Suppressor macrophage treated with lipopolysaccharide for 1 hour (primary cell): ENCODE measurements around the gene SLC38A11.

ENCODE experiments used
- DNase-seq, 3 donors: peaks; one replicate each; pipeline ENCODE4 v3.0.0-alpha.2; 2020 to 2022

Gene SLC38A11

GRCh38 chr2:164969909-164970690 is 14.8 kb upstream of the SLC38A11 start:
- DNase-seq: no peak

GRCh38 chr2:164967781-164968228 is 12.5 kb upstream of the SLC38A11 start:
- no peak for DNase-seq

GRCh38 chr2:164967361-164967760 is 12.0 kb upstream of the SLC38A11 start:
- no peak for DNase-seq

GRCh38 chr2:164964700-164965099 is 9.4 kb upstream of the SLC38A11 start:
- peak; percentile 36 to 44 (median 42) for DNase-seq

- DNase-seq: no peak
Observed at GRCh38 chr2:164960159-164960558, 4.8 kb upstream of the SLC38A11 start.

- DNase-seq: no peak
Observed at GRCh38 chr2:164954186-164954585, 1.1 kb downstream of the SLC38A11 start.

- no peak for DNase-seq
Observed at GRCh38 chr2:164953279-164953678, 2.0 kb downstream of the SLC38A11 start.

GRCh38 chr2:164952057-164952702 is 3.1 kb downstream of the SLC38A11 start:
- DNase-seq: no peak

- DNase-seq: no peak
Observed at GRCh38 chr2:164948540-164948939, 6.8 kb downstream of the SLC38A11 start.

GRCh38 chr2:164947281-164947680 is 8.0 kb downstream of the SLC38A11 start:
- no peak for DNase-seq

- DNase-seq: no peak
Observed at GRCh38 chr2:164943289-164943688, 12.0 kb downstream of the SLC38A11 start.

- no peak for DNase-seq
Observed at GRCh38 chr2:164937864-164938401, 17.4 kb downstream of the SLC38A11 start.

GRCh38 chr2:164935118-164936101 is 19.9 kb downstream of the SLC38A11 start:
- no peak for DNase-seq

GRCh38 chr2:164934401-164935117 is 20.8 kb downstream of the SLC38A11 start:
- peak in 2 of 3 donors; percentile 39 to 41 for DNase-seq

- no peak for DNase-seq
Observed at GRCh38 chr2:164933671-164934189, 21.6 kb downstream of the SLC38A11 start.

GRCh38 chr2:164932377-164932776 is 22.9 kb downstream of the SLC38A11 start:
- DNase-seq: no peak

GRCh38 chr2:164928101-164928673 is 27.1 kb downstream of the SLC38A11 start:
- DNase-seq: no peak

- no peak for DNase-seq
Observed at GRCh38 chr2:164922134-164922533, 33.2 kb downstream of the SLC38A11 start.

GRCh38 chr2:164920430-164920829 is 34.9 kb downstream of the SLC38A11 start:
- peak; percentile 64 to 88 (median 87) for DNase-seq

- peak; percentile 17 to 33 (median 25) for DNase-seq
Observed at GRCh38 chr2:164917296-164917903, 37.9 kb downstream of the SLC38A11 start.

- no peak for DNase-seq
Observed at GRCh38 chr2:164915566-164915965, 39.8 kb downstream of the SLC38A11 start.
